GM21360 (cell line): ENCODE results near the gene GMPS.
A peak's percentile ranks its signal among the peaks of the same experiment; 100 is the strongest.
"Not testable (repeated sequence)": the region's sequence is repeated elsewhere in the genome, so short reads cannot be mapped to it uniquely, and the experiment has no call there.

Experiments used
- ATAC-seq: cut with Tn5 transposase; IDR thresholded peaks from one replicate; pipeline ENCODE4 v1.9.1; 2021; ENCODE audit warnings: mild to moderate bottlenecking, moderate library complexity; ENCODE audit not compliant: unreplicated experiment

GMPS gene

DNA sequence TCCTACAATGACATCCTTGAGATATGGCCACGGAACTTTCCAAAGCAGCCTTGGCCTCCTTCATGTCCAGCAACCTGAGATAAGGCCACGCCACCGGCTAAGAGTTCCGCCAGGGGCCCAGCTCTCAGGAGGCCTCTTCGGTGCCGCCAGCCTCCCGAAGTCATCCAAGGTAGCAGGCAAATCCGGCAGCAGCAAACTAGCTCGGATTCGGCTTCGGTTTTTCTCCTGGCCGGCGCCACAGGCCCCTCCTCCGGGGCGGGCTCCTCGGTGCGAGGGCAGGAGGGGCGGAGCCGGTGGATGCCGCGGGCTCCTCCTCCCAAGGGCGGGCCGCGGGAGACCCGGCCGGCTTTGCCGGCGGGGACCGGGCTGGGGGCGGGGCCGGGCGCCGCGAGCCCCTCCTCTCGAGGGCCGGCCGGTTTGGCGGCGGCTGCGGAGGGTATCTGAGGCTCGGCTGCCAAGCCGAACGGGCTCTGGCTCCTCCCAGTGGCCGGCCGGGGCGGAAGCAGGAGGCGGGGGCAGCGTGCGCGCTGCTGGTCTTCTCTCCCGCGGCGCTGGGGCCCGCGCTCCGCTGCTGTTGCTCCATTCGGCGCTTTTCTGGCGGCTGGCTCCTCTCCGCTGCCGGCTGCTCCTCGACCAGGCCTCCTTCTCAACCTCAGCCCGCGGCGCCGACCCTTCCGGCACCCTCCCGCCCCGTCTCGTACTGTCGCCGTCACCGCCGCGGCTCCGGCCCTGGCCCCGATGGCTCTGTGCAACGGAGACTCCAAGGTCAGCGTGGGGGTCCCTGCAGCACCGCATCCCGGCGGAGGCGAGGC is at the start of gene GMPS:
GMPS (plus strand) TSS at position 518 of the 812 bp plus-strand sequence; CDS start at position 739, 221 bp downstream.
- ATAC-seq, result peak; percentile 91

DNA sequence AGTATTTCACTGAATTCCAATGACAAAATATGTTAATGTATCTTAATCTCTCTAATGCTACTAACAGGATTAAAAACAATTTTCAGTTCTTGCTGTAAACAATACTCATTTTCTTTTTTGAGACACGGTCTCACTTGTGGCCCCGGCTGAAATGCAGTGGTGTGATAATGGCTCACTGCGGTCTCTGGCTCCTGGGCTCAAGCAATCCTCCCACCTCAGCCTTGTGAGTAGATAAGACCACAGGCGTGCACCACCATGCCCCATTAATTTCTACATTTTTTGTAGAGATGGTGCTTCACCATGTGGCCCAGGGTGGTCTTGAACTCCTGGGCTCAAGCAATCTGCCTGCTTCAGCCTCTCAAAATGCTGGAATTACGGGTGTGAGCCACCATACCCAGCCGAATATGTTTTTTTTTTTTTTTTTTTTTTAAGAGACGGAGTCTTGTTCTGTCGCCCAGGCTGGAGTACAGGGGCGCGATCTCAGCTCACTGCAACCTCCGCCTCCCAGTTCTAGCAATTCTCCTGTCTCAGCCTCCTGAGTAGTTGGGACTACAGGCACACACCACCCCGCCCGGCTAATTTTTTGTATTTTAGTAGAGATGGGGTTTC is 41.9 kb upstream of the GMPS start:
- not testable (repeated sequence) for ATAC-seq

DNA sequence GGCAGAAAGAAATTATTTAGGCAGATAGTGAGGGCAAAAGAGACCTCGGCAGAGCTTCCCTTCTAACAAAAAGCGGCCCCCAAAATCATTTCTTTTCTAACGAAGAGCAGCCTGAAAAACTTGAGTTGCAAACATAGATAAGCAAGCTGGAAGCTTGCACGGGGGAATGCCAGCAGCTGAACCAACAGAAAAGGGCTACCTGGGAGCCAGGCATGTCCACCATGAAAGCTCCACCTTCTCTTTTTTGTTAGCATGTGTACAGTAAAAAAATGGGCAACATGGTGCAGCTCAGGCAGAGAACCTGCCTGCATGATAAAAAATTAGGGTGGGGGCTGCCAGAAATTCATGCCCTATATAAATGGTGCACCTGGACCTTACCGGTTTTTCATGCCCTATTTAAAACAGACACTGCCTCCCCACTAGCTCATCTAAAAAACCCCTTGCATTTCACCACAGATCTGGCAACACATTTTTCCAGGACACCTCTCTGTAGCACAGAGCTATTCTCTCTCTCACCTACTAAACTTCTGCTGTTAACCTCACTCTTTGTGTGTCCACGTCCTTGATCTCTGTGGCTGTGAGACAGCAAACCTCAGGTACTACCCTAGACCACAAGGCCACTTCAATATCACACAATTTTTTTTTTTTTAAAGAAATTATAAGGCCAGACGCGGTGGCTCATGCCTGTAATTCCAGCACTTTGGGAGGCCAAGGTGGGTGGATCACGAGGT is 34.9 kb upstream of the GMPS start:
- no peak for ATAC-seq

DNA sequence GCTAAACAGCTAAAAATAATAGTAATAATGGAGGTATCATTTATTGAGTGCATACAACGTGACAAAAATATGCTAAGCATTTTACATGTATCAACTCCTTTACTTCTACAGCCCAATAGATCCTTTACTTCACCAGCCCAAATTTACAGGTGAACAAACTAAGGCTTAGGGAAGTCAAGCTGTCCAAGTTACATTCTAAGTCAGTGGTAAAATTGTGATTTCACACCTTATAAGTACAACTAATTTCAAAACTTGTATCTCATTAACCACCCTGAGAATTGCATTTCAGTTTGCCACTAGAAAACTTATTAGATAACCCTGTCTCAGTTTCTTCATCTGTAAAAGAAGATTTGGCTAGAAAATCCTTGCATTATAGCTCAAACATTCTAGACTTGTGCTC is 26.9 kb upstream of the GMPS start:
- ATAC-seq, result no peak

DNA sequence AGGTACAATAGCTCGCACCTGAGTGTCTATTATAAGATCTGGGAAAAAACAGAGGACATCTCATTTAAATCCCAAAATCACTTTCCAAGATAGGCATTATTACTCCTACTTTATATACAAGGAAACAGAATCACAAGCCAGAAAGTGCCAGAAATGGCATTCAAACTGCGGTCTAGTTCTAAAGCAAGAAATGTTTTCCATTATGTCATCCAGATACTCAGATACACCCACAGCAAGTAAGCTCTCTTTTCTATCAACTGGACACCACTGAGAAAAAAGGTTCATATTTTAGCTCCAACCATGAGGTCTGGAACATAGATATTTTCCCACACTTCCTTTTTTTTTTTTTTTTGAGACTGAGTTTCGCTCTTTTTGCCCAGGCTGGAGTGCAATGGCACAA is 24.3 kb upstream of the GMPS start:
- ATAC-seq, result no peak

DNA sequence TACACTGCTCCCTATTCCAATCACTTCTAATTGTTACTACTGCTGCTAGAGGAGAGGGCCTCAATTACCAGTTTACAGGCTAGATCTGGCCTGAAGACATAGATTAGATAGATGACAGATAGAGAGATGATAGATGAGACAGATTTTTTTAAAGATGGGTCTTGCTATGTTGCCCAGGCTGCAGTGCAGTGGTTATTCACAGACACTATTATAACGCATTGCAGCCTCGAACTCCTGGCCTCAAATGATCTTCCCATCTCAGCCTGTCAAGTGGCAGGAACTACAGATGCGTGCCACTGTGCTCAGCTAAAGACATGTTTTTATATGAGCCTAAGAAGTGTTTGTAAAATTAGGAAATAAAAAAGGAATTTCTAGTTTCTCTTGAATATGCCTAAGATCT is 22.5 kb upstream of the GMPS start:
- no peak for ATAC-seq

DNA sequence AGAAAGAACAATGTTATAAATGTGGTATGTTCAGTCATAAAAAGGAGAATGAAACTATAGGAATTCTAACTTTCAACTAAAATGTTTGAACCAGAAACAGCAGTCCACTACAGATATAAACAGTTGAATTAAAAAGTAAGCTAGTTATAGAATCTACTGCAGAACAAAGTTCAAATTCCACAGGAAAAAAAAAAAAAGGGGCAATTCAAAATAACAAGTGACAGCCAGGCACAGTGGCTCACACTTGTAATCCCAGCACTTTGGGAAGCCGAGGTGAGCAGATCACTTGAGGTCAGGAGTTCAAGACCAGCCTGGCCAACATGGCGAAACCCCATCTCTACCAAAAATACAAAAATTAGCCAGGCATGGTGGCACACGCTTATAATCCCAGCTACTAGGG is 21.0 kb upstream of the GMPS start:
- ATAC-seq, result not testable (repeated sequence)

DNA sequence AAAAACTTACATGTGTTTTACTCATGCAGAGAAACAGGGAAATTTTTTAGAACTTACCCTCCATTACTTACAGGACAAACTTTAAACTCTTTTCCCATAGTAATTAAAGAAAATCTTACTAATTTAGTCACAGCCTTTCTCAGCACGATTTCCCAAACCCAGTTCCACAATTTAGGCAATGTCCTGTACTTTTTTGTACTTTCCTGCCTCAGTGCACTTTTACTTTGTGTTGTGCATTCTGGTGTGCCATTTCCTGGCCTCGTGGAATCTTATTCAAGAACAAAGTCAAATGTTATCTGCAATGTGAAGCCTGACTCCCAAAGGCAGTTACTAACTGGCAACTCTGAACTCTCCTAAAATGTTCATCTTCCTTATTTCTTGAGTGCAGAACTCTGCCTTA is 18.1 kb upstream of the GMPS start:
- ATAC-seq, result no peak

DNA sequence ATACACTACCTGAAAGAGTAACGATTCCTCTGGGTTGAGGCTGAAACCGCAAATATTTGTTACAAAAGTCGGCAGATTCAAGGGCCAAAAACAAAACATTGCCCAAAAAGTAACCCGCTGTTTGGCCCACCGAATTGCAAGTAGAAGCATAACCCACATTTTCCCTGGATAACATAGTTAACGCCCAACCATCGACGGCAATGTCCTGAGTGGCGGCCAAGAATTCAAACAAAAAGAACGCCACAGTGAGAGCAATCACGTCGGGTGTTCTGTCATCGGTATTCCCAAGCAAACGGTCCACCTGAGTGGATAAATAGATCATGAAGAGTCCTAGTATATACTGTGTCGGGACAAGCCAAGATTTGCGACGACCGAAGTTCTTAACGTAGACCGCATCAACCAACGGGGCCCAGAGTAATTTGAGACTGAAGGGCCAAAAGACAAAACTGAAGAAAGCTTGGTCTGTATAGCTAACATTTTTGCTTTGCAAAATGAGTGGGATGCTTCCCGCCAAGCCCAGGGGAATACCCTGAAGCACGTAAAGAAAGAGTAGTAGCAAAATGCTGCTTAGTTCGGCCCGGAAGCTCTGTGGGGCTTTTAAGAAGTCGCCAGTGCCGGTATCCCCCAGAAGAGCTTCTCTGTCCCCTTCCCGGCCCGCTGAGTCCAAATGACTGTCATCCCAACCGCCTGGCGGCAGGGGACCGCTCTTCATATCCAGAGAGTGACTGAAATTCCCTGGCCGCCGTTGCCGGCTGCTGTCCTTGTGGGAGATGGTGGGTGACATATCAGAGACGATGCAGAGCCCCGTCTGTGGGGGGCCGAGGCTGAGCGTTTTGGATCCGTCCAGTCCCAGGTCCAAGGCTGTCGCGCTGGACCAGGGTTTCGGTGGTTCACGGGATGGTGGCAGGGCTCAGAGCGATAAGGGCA is 17.0 kb upstream of the GMPS start:
- no peak for ATAC-seq

DNA sequence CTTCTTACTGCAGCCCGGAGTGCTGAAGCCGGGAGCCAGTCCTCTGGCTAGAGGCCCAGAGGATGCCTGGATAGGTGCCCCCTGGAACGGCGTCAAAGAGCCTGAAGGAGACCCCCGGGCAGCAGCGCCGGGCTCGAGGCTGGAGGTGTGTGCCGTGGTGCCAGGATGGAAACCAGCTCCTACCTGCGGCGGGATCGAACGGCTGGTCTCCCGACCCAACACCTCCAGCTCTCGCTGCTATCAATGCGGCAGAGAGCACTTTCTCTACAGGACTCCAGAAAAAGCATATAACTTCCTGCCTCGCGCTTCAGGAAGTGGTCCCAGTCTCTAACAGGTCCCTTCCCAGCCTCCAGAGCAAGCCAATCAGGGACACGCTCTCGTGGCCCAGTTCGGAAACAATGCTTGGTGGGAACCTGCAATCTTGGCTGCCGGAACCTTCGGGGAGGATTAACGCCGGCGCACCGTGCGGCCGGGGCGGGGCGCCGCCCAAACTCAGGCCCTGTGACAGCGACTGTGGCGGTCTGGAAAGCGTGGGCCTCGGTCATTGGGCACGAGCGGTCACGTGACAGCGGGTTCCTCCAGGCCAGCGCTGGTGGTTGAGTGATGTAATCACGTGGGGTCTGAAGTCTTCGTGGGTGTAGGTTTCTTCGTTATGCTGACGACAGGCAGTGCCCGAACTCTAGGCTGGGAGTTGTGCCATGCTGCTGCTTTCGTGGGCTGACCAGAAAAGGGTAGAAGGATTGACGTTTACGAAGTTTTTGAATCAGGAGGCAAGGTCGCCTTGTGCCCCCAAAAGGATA is 16.1 kb upstream of the GMPS start, which contains the start of gene SLC33A1:
SLC33A1 (minus strand) TSS at position 287 of the 800 bp plus-strand sequence. CDS start 430 bp downstream, outside the sequence.
- ATAC-seq, result peak; percentile 91

DNA sequence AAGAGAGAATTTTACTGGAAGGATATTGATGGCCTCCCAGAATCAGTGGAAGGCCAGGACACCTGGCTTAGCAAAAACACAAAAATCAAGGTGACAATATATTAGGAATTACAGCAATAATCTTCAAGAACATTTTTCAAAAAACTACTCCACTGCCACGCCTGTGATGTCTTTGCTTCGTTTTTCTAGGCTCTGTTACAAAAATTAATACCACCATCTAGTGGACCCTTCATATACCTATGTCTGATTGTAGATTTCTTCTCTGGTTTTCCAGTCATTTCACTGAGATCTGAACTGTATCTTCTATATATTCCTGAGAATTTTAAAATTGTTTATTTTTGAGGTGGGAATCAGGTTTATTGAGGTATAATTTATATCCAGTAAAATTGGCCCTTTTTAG is 10.6 kb upstream of the GMPS start:
- ATAC-seq, result no peak

DNA sequence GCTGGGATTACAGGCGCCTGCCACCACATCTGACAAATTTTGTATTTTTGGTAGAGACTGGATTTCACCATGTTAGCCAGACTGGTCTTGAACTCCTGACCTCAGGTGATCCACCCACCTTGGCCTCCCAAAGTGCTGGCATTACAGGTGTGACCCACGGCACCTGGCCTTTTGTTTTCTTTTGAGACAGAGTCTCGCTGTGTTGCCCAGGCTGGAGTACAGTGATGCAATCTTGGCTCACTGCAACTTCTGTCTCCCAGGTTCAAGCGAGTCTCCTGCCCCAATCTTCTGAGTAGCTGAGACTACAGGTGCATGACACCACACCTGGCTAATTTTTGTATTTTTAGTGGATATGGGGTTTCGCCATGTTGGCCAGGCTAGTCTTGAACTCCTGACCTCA is 10.0 kb upstream of the GMPS start:
- ATAC-seq, result not testable (repeated sequence)

DNA sequence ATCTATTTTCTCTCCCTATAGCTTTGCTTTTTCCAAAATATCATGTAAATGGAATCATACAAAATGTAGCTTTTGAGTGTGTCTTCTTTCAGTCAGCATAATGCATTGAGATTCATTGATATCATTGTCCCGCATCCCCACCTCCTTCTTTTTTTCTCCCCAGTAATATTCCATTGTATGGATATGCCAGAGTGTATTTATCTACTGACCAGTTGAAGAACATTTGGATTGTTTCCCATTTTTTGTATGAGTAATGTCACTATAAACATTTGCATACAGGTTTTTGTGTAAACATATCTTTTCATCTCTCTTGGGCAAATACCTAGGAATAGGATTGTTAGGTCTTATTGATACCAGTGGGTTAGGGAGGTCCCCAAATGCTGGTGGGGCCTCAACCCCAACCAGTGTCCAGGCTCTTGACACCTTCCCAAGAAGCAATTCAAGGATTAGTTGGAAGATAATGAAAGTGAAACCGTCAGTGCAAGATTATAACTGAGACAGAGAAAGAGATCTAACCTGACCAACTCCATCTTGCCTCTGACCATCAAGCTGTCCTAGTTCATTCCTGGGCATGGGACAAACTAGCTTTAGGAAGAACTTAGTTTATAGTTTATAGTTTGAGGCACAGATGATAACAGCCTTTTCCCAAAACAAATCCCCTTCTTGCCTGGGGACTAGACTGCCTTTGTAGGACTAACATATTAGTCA is 8.8 kb upstream of the GMPS start:
- no peak for ATAC-seq

DNA sequence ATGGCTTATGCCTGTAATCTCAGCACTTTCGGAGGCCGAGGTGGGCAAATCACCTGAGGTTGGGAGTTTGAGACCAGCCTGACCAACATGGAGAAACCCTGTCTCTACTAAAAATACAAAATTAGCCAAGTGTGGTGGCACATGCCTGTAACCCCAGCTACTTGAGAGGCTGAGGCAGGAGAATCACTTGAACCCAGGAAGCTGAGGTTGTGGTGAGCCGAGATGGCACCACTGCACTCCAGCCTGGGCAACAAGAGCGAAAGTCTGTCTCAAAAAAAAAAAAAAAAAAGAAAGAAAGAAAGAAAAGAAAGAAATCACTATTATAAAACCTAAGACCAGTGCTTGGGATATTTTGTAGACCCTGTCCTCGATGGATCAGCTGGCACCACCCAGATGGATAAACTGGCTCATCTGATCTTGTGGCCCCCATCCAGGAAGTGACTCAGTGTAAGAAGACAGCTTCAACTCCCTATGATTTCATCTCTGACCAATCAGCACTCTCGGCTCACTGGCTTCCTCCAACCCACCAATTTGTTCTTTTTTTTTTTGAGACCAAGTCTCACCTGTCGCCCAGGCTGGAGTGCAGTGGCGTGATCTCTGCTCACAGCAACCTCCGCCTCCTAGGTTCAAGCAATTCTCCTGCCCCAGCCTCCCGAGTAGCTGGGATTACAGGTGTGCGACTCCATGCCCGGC is 8.0 kb upstream of the GMPS start:
- ATAC-seq, result not testable (repeated sequence)

DNA sequence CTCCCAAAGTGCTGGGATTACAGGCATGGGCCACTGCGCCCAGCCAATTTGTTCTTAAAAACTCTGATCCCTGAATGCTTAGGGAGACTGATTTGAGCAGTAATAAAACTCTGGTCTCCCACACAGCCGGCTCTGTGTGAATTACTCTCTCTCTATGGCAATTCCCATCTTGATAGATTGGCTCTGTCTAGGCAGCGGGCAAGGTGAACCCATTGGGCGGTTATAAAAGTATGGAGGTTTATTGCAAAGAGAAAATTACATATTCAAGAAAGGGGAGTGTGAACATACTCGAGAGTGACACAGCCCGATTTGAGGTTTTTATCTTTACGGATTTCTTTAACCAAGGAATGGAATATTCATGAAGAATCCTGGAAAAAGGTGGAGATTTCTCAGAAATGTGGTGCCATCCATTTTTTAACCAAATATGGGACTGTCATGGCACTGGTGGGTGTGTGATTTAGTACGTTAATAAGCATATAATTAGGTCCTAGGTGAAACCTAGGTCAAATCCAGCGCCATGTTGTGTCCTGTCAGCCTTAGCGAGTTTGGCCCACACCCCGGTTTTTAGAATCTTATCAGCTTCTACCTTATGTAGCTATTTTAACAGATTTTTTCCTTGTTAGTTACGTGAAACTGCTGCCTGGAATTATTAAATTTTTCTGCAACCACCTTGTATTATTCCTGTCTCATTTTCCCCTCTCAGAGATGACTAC is 7.2 kb upstream of the GMPS start:
- ATAC-seq, result no peak

DNA sequence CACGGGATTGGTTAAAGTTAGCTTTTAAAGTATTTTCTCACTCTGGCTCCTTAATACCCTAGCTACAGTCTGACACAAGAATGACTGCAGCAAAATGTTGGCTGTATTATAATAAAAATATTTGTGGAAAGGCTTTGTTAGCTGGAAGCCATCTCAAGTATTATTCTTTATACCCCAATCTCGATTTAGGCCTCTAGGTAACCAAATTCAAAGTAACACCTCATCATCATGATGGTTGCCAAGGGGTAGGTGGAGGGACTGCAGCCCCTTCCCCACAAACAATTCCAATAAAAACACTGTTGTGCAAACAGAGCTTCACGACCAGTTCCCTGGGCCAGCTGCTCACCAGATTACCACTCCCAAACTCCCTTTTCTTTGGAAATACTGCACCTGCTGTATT is 759 bp upstream of the GMPS start:
- ATAC-seq, result no peak

DNA sequence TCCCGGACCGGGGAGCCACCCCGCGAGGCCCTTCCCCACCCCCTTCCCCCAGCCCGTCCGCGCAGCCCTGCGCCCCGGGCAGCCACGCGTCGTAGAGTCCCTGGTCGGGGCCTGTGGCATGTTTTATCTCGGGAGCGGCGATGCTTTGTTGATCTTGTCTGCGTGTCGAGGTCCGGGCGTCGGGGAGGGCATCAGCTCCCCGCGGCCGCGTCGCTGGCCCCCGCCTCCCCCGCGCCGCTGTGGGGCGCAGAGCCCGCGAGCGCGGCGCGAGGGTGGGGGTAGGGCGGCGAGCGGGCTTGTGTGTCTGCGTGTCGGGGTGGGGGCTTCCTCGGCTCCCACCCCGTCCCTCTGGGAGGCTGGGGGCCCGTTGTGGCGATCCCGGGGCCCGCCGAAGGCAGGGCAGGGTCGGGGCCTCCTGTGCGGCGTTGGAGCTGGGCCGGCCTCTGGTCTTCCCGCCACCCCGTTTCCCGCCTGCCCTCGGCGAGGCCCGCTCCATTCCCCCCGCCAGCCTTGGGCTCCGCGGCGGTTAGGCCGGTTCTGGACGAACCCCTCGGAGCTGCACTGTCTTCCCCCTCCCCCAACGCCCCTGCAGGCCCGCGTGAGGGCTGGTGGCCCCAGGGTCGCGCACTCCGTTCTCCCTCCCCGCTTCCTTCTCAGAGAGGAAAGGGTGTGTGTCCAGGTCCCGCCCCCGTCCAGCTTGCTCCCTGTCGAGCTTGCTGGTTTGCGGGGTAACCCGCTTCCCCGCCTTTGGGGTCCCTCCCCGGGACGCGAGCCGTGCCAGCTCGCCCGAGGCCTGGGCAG is 695 bp downstream of the GMPS start:
- ATAC-seq, result peak; percentile 24
